MM.1S (cell line): ENCODE measurements around the gene AFAP1.

Source experiments
- EZH2 ChIP-seq: fragments of 300-600 bp; sonication (generic); optimal IDR thresholded peaks from 2 replicates; pipeline ENCODE3; 2017; ENCODE audit warnings: low read depth, mild to moderate bottlenecking, antibody characterized with exemption, low read length, mixed read lengths
- TF ChIP-seq, protein P1 (sequence below): fragments of 300-600 bp; sonication (generic); IDR thresholded peaks from 2 replicates; pipeline ENCODE4 v1.5.1; 2016; ENCODE audit warnings: antibody characterized with exemption, low read length, mixed read lengths

DNA sequence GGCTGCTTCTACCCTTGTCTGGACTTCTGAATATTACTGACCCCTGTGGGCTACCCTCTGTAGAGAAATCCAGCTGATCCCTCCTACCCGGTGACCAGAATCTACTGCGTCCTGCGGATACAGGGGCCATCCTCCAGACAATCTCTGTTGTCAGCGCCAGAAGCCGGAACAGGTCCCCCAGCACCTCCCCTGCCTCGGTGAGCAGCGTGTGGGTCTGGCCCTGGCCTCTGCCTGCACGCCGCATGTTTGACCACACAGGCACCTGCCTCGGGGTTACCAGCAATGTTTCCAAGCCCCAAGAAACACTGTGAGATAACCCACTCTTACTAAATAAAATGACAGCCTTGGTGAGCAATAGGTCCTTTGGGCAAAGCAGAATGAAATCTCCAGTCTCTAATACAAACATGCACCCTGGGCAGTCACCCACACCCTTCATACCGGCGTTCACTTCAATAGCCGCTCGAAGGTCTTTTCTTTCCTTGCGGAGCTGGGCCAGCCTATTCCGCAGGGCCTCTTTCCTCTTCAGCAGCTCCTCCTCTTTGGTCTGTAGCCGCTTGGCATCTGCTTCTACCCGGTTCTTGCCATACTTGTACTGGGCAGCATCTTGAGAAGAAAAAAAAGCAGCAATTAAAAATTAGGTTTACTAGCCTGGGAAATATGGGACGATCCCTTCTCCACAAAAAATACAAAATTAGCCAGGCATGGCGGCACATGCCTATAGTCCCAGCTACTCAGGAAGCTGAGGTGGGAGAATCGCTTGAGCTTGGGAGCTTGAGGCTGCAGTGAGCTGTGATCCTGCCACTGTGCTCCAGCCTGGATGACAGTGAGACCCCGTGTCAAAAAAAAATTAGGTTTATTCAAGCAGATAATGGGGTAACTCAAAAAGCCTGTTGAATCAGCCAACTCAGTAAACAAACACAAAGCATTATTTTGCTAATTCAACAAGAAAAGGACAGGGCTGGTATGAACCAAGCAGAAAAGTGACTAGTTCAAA, 165.1 kb downstream of the AFAP1 start:
- TF ChIP-seq, protein P1, sequence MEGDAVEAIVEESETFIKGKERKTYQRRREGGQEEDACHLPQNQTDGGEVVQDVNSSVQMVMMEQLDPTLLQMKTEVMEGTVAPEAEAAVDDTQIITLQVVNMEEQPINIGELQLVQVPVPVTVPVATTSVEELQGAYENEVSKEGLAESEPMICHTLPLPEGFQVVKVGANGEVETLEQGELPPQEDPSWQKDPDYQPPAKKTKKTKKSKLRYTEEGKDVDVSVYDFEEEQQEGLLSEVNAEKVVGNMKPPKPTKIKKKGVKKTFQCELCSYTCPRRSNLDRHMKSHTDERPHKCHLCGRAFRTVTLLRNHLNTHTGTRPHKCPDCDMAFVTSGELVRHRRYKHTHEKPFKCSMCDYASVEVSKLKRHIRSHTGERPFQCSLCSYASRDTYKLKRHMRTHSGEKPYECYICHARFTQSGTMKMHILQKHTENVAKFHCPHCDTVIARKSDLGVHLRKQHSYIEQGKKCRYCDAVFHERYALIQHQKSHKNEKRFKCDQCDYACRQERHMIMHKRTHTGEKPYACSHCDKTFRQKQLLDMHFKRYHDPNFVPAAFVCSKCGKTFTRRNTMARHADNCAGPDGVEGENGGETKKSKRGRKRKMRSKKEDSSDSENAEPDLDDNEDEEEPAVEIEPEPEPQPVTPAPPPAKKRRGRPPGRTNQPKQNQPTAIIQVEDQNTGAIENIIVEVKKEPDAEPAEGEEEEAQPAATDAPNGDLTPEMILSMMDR, result no peak
- no peak for TF ChIP-seq EZH2
